Esophagus muscularis mucosa (tissue), 3 donors: ENCODE data around the gene CYP1A2.

ENCODE experiments used
- CTCF ChIP-seq, 3 experiments: fragments of 200-600 bp in 2 of 3; fragments of 450-650 bp in 1 of 3; sonication (generic) in 2 of 3; IDR thresholded peaks; one replicate each; pipeline ENCODE4 v1.5.1; 2017 to 2019; ENCODE audit warnings: antibody characterized with exemption in 3 of 3, mild to moderate bottlenecking in 2 of 3, moderate library complexity in 1 of 3
- POLR2A ChIP-seq: fragments of 450-650 bp; IDR thresholded peaks from one replicate; pipeline ENCODE4 v1.6.1; 2017; ENCODE audit warnings: antibody characterized with exemption, moderate library complexity, mild to moderate bottlenecking, low read depth

- TF ChIP-seq POLR2A (no peak), CTCF (IDR thresholded peaks at IDR 0.05) (no peak)
Measured at GRCh38 chr15:74801311-74801997, 52.8 kb downstream of the CYP1A2 start.
